HG02943 (cell line): ENCODE results near the gene ITSN1.

Experiments used
- ATAC-seq: cut with Tn5 transposase; IDR thresholded peaks from one replicate; pipeline ENCODE4 v1.9.1; 2021; ENCODE audit warnings: mild to moderate bottlenecking, low read depth, moderate library complexity; ENCODE audit not compliant: unreplicated experiment

ITSN1 gene

GRCh38 chr21:33801424-33802405 lies 159.4 kb downstream of the ITSN1 start:
- no peak for ATAC-seq

GRCh38 chr21:33802481-33802880 lies 160.2 kb downstream of the ITSN1 start:
- no peak for ATAC-seq

- ATAC-seq = no peak
Observed at GRCh38 chr21:33808715-33809367, 166.5 kb downstream of the ITSN1 start.

- no peak for ATAC-seq
Observed at GRCh38 chr21:33810766-33811165, 168.5 kb downstream of the ITSN1 start.

- ATAC-seq = no peak
Observed at GRCh38 chr21:33811167-33812010, 169.1 kb downstream of the ITSN1 start.

- ATAC-seq = no peak
Observed at GRCh38 chr21:33813832-33814365, 171.6 kb downstream of the ITSN1 start.

GRCh38 chr21:33815143-33815707 lies 172.9 kb downstream of the ITSN1 start:
- ATAC-seq = no peak

GRCh38 chr21:33816174-33816573 lies 173.9 kb downstream of the ITSN1 start:
- ATAC-seq = no peak

GRCh38 chr21:33817138-33817537 lies 174.8 kb downstream of the ITSN1 start:
- no peak for ATAC-seq

GRCh38 chr21:33817663-33818451 lies 175.6 kb downstream of the ITSN1 start:
- no peak for ATAC-seq

GRCh38 chr21:33820230-33820770 lies 178.0 kb downstream of the ITSN1 start:
- ATAC-seq = no peak

GRCh38 chr21:33820798-33821197 lies 178.5 kb downstream of the ITSN1 start:
- ATAC-seq = no peak

GRCh38 chr21:33821503-33822322 lies 179.4 kb downstream of the ITSN1 start:
- no peak for ATAC-seq

- ATAC-seq = no peak
Observed at GRCh38 chr21:33824156-33824941, 182.0 kb downstream of the ITSN1 start.

- no peak for ATAC-seq
Observed at GRCh38 chr21:33825419-33825818, 183.1 kb downstream of the ITSN1 start.

- no peak for ATAC-seq
Observed at GRCh38 chr21:33825915-33826314, 183.6 kb downstream of the ITSN1 start.

- ATAC-seq = no peak
Observed at GRCh38 chr21:33828083-33828482, 185.8 kb downstream of the ITSN1 start.

GRCh38 chr21:33828577-33828976 lies 186.3 kb downstream of the ITSN1 start:
- no peak for ATAC-seq
